HG03575 (cell line): ENCODE data around the gene ADH5.
"Not testable (repeated sequence)": the region's sequence is repeated elsewhere in the genome, so short reads cannot be mapped to it uniquely, and the experiment has no call there.

Source experiments
- ATAC-seq: cut with Tn5 transposase; IDR thresholded peaks from one replicate; pipeline ENCODE4 v1.9.1; 2021; ENCODE audit not compliant: unreplicated experiment, insufficient number of reproducible peaks, low FRiP score; ENCODE audit errors: extremely low read depth

The ADH5 gene

DNA sequence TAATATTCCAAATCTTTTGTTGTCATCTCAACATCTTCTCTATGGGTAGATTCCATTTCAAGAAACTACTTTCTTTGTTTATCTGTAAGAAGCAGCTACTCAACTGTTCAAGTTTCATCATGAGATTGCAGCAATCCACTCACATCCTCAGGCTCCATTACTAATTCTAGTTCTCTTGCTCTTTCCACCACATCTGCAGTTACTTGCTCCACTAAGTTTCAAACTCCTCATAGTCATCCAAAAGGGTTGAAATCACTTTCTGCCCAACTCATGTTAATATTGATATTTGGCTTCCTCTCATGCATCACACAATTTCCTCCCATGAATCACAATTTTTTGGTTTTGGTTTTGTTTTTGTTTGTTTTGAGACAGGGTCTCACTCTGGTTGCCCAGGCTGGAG, 35.7 kb downstream of the ADH5 start:
- ATAC-seq, result no peak

DNA sequence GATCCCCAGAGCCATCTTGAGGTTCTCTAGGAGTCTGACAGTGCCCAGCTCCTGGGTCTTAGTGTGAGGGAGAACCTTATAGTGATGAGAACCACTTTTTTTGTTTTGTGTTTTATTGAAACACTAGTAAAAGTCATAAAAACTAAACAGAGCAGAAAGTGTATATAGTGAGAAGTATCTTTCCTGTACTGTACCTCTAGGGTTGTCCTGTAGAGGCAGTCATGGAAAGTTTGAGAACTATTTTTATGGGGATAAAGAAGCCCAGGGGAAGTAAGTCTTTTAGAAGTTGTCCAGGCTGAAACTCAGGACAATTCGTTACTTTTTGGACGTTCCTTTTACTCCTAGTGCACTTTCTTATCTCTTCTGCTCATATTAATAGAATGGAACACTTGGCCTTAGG, 40.9 kb downstream of the ADH5 start:
- no peak for ATAC-seq

DNA sequence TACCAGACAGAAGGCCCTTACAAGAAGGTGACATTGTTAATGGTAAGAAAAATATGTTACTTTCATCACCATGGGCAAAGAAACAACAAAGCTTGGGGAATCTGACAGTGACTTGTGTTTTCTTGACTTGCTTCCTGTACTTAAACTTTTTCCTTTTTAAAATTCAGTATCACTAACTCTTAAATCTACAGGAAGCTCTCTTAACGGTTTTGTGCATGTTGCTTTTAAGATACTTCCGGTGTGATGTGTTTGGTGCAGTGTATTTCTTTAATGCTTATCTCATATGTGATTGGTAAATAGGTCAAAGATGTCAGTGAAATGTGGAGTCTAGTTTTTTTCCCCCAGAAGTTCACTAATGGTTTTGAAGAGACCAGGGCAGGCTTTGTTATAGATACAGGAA, 45.2 kb downstream of the ADH5 start:
- no peak for ATAC-seq

DNA sequence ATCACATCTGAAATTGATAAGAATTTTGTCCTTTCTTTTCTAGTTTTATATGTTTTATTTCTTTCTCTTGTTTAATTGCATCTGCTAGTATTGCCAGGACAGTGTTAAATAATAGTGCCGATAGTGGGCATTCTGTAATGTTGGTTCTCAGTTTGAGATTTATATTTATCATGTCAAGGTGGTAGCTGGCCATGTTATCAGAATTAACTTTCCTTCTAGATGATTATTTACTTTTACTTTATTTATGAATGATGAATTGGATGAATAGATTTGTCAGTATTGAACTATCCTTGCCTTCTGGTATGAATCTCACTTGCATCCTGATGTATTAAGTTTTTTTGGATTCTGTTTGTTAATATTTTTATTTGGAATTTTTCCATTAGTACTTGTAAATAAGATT, 50.4 kb downstream of the ADH5 start:
- ATAC-seq, result no peak

DNA sequence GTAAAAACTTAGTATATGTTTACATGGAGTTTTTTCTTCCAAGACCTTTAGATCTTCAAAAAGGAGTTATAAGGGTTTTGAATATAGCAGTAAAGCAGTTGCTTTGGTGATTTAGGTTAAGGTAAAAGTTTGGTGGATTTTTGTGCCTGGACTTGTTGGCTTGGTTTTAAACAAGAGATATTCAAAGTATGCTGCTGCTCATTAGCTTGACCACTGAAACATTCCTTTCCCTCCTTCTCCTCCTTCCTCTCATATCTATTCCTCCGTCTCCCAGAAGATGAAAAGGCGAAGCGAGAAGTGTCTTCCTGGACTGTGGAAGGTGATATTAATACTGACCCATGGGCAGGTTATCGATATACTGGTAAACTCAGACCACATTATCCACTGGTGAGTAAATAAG, 54.6 kb downstream of the ADH5 start:
- no peak for ATAC-seq

DNA sequence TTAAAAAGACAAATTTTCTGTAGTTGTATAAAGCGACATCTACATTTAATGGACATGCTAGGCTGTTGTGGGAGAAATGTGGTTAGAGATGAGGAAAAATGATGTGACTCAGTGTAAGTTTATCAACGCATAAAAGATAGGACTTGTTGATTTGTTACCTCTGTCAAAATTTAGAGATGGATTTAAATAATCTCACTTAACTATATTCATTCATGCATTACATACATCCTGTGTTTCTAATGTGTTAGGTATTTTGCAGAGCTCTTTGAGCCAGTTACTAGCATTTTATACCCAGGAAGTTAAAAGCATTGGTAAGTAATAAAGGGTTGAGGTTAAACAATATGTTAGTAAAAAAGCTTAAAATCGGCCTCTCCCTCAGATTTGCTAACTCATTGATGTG, 58.7 kb downstream of the ADH5 start:
- no peak for ATAC-seq

DNA sequence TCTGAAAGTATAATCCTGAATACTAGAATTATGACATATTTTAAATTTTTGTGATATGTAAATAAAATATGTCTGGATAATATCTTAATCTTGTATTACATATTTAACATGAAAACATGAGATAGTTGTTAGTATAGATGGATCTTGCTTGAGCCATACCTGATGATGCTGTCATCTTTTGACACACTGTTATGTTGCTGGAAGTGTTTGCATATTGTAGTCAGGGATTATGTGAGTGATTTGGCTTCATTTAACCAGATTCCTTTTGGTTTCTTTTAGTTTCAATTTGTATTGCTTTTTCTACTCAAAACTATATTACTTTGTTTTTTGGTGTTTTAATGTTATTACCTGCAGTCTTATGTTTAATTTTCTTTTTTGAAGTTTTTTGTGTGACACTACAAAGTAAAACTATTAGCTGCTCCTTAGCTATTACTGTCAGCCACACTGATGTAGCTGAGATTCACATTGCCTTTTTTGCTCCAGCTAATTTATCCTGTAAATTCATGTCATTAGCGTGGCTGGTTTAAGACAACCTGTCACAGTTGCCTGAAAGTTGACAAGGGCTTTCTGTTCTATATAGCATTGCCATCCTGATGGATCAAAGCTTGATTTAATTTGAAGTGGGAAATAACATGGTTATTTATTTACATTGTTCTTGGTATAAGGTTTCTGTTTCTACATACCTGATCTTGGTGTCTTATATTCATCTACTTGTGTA, 59.4 kb downstream of the ADH5 start:
- no peak for ATAC-seq

DNA sequence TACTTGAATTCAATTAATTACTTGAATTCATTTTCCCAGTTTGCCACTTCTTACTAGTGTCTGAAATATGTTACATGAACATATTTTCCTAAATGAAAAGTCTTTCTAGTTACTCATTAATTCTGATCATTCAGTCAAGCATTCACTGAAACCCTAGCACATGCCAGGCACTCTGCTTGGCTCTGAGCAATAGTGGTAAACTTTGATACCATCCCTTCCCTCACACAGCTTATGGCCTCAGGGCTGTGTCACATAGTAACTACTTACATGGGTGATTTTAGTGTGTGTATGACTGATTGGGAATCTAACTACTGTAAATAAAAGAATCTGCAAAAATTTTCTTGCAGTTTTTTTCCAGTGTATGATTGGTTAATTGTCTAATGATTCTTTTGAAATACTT, 60.4 kb downstream of the ADH5 start:
- no peak for ATAC-seq

DNA sequence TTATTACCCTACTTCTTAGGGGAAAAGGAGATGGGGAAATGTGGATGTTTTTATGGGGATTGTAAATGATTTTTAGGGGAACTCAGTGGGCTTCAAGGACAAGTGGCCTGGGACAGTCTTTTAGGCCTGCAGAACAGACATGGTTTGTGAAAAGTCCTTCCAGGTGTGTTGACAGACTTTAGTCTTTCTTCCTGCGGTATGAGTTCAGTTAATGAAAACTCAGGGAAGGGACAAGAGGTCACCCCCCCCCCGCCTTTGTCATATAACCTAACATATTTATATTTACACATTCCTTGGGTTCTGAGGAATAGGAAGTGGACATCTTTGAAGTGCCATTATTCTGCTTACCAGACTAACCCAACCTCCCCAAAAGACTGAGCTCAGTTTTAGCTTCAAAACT, 61.3 kb downstream of the ADH5 start:
- ATAC-seq, result no peak

DNA sequence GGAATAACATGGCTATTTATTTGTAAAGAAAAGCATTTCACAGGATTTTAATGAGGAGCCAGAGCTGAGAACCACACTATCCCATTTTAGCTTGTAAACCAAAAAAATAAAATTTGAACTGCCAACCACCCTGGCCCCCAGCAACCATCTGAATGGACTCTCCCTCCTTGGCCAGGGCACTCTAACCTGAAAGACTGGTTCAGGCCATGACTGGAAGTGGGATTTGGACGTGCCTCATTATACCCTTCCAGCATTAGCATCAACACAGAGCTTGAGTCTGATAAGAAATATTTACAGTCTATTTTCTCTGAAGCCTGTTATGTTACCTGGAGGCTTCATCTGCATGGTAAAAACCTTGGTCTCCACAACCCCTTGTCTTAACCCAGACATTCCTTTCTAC, 63.1 kb downstream of the ADH5 start:
- ATAC-seq, result no peak

DNA sequence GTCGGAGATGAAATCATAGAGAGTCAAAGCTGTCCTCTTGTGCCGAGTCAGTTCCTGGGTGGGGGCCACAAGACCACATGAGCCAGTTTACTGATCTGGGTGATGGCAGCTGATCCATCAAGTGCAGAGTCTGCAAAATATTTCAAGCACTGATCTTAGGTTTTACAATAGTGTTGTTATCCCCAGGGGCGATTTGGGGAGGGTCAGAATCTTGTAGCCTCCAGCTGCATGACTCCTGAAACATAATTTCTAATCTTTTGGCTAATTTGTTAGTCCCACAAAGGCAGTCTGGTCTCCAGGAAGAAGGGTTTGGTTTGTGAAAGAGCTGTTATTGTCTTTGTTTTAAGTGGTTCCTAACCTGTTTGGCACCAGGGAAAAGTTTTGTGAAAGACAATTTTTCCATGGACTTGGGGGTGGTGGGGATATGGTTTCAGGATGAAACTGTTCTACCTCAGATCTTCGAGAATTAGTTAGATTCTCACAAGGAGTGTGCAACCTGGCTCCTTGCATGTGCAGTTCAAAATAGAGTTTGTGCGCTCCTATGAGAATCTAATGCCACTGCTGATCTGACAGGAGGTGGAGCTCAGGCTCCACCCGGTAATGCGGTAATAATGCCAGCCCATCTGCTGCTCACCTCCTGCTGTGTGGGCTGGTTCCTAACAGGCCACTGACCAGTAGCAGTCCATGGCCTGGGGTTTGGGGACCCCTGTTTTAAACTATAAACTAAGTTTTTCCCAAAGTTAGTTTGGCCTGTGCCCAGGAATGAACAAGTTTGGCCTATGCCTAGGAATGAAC, 63.9 kb downstream of the ADH5 start:
- no peak for ATAC-seq

DNA sequence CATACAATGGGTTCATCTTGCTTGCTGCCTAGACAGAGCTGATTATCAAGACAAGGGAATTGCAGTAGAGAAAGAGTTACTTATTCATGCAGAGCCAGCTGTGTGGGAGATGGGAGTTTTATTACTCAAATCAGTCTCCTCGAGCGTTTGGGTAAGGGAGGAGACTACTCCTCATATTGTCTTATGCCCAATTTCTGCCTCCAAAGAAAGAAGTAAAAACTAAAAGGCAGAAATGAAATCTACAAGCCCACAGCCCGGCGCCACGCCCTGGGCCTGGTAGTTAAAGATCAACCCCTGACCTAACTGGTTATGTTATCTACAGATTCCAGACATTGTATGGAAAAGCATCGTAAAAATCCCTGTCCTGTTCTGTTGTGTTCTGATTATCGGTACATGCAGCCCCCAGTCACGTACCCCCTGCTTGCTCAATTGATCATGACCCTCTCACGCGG, 64.8 kb downstream of the ADH5 start:
- not testable (repeated sequence) for ATAC-seq

DNA sequence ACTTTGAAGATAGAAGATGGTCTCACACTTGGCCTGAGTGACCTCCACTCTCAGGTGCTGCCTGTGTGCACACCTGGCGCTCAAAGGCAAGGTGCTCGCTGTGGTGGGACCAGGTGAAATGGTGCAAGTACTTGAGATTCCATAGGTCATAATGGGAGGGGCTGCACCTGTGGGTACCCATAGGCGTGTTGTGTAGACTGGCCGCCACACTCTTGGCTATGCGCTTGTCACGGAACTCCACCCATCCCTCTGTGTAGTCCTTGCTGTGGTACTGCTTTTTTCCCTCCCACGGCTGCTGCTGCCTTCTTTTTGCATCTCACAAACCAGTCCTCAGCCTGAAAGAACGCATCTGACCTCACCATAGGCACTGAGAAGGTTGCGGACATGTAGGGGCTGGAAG, 66.0 kb downstream of the ADH5 start:
- ATAC-seq, result no peak

DNA sequence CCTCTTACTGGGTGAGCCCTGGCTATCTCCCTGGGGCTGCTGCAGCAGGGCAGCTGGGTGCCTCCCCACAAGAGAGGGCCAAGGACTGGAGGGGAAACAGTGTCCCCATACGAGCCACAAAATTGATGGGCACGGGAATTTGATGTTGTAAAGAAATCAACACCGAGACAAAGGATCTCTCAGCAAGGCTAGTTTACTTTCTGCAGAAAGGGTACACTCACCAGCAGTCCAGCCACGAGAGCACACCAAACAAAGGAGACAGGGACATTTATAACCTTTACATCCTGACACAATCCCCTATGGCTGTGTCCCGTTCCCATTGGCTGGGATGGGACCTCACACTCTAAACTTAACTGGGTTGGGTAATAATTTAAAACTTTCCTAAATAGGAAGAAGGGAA, 67.2 kb downstream of the ADH5 start:
- ATAC-seq, result no peak
